GM19467 (cell line): ENCODE data around the gene GIMAP6.
"Not testable (repeated sequence)": the region's sequence is repeated elsewhere in the genome, so short reads cannot be mapped to it uniquely, and the experiment has no call there.

Experiments used
- ATAC-seq: cut with Tn5 transposase; IDR thresholded peaks from one replicate; pipeline ENCODE4 v1.9.1; 2021; ENCODE audit warnings: mild to moderate bottlenecking, moderate library complexity; ENCODE audit not compliant: unreplicated experiment

Gene GIMAP6

GRCh38 chr7:150648353-150649079 is 16.3 kb upstream of the GIMAP6 start:
- ATAC-seq, result no peak

GRCh38 chr7:150645259-150646020 is 13.3 kb upstream of the GIMAP6 start:
- ATAC-seq, result no peak

GRCh38 chr7:150642926-150643325 is 10.7 kb upstream of the GIMAP6 start:
- no peak for ATAC-seq

- no peak for ATAC-seq
These were observed 9.7 kb upstream of the GIMAP6 start for GRCh38 chr7:150641854-150642253.

- no peak for ATAC-seq
These were observed 1.7 kb upstream of the GIMAP6 start for GRCh38 chr7:150633926-150634325.

- peak; percentile 39 for ATAC-seq
These were observed 930 bp downstream of the GIMAP6 start for GRCh38 chr7:150631084-150631826.

GRCh38 chr7:150629347-150629746 is 2.8 kb downstream of the GIMAP6 start:
- ATAC-seq, result no peak

- ATAC-seq, result no peak
These were observed 4.2 kb downstream of the GIMAP6 start for GRCh38 chr7:150627959-150628358.

- no peak for ATAC-seq
These were observed 5.5 kb downstream of the GIMAP6 start for GRCh38 chr7:150626696-150627095.

- no peak for ATAC-seq
These were observed 10.8 kb downstream of the GIMAP6 start for GRCh38 chr7:150621376-150621775.

GRCh38 chr7:150620617-150621371 is 11.4 kb downstream of the GIMAP6 start:
- ATAC-seq, result no peak

GRCh38 chr7:150620061-150620460 is 12.1 kb downstream of the GIMAP6 start:
- ATAC-seq, result no peak

GRCh38 chr7:150615221-150615755 is 16.9 kb downstream of the GIMAP6 start:
- ATAC-seq, result not testable (repeated sequence)

GRCh38 chr7:150614426-150614825 is 17.8 kb downstream of the GIMAP6 start:
- not testable (repeated sequence) for ATAC-seq

GRCh38 chr7:150613880-150614279 is 18.3 kb downstream of the GIMAP6 start:
- ATAC-seq, result no peak

- no peak for ATAC-seq
These were observed 19.3 kb downstream of the GIMAP6 start for GRCh38 chr7:150612925-150613324.

- no peak for ATAC-seq
These were observed 22.0 kb downstream of the GIMAP6 start for GRCh38 chr7:150610233-150610632.

GRCh38 chr7:150603600-150603999 is 28.6 kb downstream of the GIMAP6 start:
- ATAC-seq, result not testable (repeated sequence)

- no peak for ATAC-seq
These were observed 36.8 kb downstream of the GIMAP6 start for GRCh38 chr7:150595361-150595760.

- ATAC-seq, result no peak
These were observed 37.4 kb downstream of the GIMAP6 start for GRCh38 chr7:150594805-150595204.

- no peak for ATAC-seq
These were observed 44.6 kb downstream of the GIMAP6 start for GRCh38 chr7:150587551-150587950.
